CD8-positive, alpha-beta memory T cell (primary cell): ENCODE data around the gene ACOT7. TPM values are rescaled to one million over a fixed set of nuclear protein-coding genes. Genes with fewer than 3 reads are reported as not detected.

Experiments
- CTCF ChIA-PET: fragments of 350-600 bp; sonication (Branson Sonifier 250); formaldehyde crosslinking; loops from one replicate; lab custom pipeline; 2021; ENCODE audit warnings: antibody characterized with exemption; lab: Charles Lee
- POLR2A ChIA-PET: fragments of 350-600 bp; sonication (Branson Sonifier 250); formaldehyde crosslinking; loops from one replicate; lab custom pipeline; 2021; ENCODE audit warnings: antibody characterized with exemption; lab: Charles Lee
- DNase-seq, 5 donors: peaks; one replicate each; pipeline versions ENCODE4 v3.0.0 to v3.0.0-alpha.2; 2020 to 2022; ENCODE audit warnings: mixed read lengths in 1 of 5
- H3K27ac ChIP-seq: one replicate; pipeline ENCODE4 v1.7.0; 2013; ENCODE audit warnings: low read depth, mild to moderate bottlenecking, low read length, moderate library complexity
- H3K27me3 ChIP-seq: 2 replicates; pipeline ENCODE4 v1.7.0; 2013; ENCODE audit warnings: low read length, mild to moderate bottlenecking; ENCODE audit not compliant: insufficient read depth, poor library complexity, severe bottlenecking
- H3K36me3 ChIP-seq: 2 replicates; pipeline ENCODE4 v1.7.0; 2013; ENCODE audit warnings: mild to moderate bottlenecking, low read length, moderate library complexity; ENCODE audit not compliant: insufficient read depth
- H3K4me1 ChIP-seq: 2 replicates; pipeline ENCODE4 v1.7.0; 2013; ENCODE audit warnings: mild to moderate bottlenecking, low read length, moderate library complexity; ENCODE audit not compliant: insufficient read depth
- H3K4me3 ChIP-seq: 2 replicates; pipeline ENCODE4 v1.7.0; 2013; ENCODE audit warnings: mild to moderate bottlenecking, low read length
- H3K9me3 ChIP-seq: 2 replicates; pipeline ENCODE4 v1.7.0; 2013; ENCODE audit warnings: mild to moderate bottlenecking, low read length
- H3K27ac Mint-ChIP-seq, 8 donors: one replicate each; pipeline ENCODE4 v1.8.0; 2020 to 2021; ENCODE audit warnings: mixed read lengths in 8 of 8, mild to moderate bottlenecking in 6 of 8, inconsistent platforms in 3 of 8, moderate library complexity in 3 of 8
- H3K27me3 Mint-ChIP-seq, 2 donors: one replicate each; pipeline ENCODE4 v1.8.0; 2020 to 2021; ENCODE audit warnings: mixed read lengths in 2 of 2, mild to moderate bottlenecking in 1 of 2, moderate library complexity in 1 of 2
- H3K36me3 Mint-ChIP-seq, 3 donors: one replicate each; pipeline ENCODE4 v1.8.0; 2020 to 2021; ENCODE audit warnings: mixed read lengths in 3 of 3, inconsistent platforms in 1 of 3, mild to moderate bottlenecking in 1 of 3
- H3K4me1 Mint-ChIP-seq, 3 donors: one replicate each; pipeline ENCODE4 v1.8.0; 2020 to 2021; ENCODE audit warnings: mixed read lengths in 3 of 3, inconsistent platforms in 1 of 3, mild to moderate bottlenecking in 1 of 3
- H3K4me3 Mint-ChIP-seq, 7 donors: one replicate each; pipeline ENCODE4 v1.8.0; 2020 to 2021; ENCODE audit warnings: mixed read lengths in 7 of 7, mild to moderate bottlenecking in 6 of 7, moderate library complexity in 4 of 7, inconsistent platforms in 2 of 7
- H3K9me3 Mint-ChIP-seq, 5 donors: one replicate each; pipeline ENCODE4 v1.8.0; 2020 to 2022; ENCODE audit warnings: mixed read lengths in 5 of 5, mild to moderate bottlenecking in 3 of 5, moderate library complexity in 2 of 5, inconsistent platforms in 1 of 5
- polyA plus RNA-seq: library from polyadenylated mRNA; unstranded; fragments of 300-500 nt; fragmentation: Illumina TruSeq; gene quantifications from one replicate; pipeline ENCODE4 v1.2.3, GENCODE V29; 2021
- total RNA-seq, 2 experiments: library from RNA; stranded (reverse); gene quantifications; one replicate each; pipeline ENCODE4 v1.2.3, GENCODE V29; 2021

ACOT7 gene
- total and polyA plus RNA-seq, 3 experiments from 2014 or later, result 10.0 to 109 (median 109) TPM

DNA sequence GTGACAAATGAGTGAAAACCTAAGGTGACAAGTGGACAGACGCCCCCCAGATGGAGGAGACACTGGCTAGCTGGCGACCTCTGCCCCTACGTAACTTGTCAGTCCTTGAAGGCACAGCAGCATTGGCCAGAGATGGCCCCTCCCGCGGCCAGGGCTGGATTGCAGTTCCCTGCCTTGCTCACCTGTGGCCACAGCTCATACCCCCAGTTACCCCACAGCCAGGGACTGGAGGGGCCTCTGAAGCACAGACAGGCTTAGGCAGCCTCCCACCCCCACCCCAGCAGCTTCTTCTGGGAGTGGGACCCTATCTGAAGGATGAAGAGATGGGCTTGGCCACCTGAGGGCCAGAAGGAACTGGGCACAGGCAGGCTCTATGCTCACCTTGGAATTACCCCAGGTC, 145.9 kb downstream of the ACOT7 start:
- Histone ChIP-seq H3K27ac (no peak overlapping the region), H3K27me3 (peaks cover 50% of the 10 kb centered on the region), H3K36me3 (no peaks in the 10 kb centered on the region), H3K4me3 (no peak overlapping the region), H3K9me3 (no peaks in the 10 kb centered on the region), H3K4me1 (peaks cover 20% of the 10 kb centered on the region)
- no peak overlapping the region for H3K4me3 Mint-ChIP-seq
- POLR2A ChIA-PET, result interaction anchor here (0.6 kb wide), 1 partner anchor 147 kb away, joined by 6 read pairs; no protein-coding TSS in a partner anchor
- CTCF ChIA-PET, result interaction anchor here (0.9 to 4.8 kb wide), 17 partner anchors 8 to 225 kb away, joined by 3 to 63 read pairs (median 7); partner anchors contain the start of genes ICMT and RPL22
- H3K27me3 Mint-ChIP-seq, result peaks cover 41 to 63% of the 10 kb centered on the region in 2 donors
- no peaks in the 10 kb centered on the region for H3K36me3 Mint-ChIP-seq
- H3K4me1 Mint-ChIP-seq, result peaks cover 5 to 21% (median 5%) of the 10 kb centered on the region in 3 donors
- H3K27ac Mint-ChIP-seq, result no peak overlapping the region
- H3K9me3 Mint-ChIP-seq, result no peaks in the 10 kb centered on the region
- DNase-seq, result no peak

DNA sequence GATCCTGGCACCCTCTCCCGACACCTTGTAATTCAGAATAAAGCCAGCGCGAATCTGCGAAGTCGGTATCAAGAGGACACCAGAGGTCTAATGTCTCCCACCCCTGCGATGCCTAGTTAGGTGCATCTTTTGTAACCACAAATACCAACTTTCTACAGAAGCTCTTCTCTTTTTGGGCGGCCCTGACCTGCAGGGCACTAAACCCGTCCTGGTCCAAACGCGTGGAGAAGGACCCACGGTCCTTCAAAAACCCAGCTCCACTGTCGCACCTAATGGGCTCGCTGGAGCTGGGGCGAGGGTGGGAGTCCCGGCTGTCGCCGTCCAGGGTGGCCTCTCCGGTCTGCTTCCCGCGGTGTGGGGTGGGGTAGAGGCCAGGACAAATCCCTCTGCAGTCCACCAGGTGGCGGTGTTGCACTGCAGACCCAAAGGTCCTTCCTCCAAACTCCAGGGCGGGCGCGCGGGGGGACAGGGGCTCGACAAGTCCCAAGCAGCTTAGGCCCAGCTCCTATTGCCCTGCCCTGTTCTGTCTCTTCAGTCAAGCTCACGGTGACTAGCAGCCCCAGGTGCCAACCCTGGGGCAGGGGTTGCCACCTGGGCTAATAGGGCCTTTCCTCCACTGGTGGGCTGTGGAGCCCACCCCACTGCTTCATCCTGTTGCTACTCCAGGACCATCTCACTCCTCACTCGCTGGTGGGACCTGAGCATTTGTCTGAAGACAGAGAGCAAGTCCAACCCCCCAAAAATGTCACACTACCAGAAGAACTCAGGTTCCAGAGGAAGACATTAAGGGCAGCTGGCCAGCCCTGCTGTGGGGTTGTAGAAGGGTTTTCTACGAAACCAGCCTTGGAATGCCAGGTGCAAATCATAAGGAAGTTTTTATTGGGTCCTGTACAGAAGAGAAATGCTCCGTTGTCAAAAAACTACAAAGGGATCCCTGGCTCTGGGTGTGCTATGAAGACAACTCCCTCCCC, 146.8 kb downstream of the ACOT7 start:
- peaks cover 20% of the 10 kb centered on the region for H3K4me1 ChIP-seq
- H3K9me3 ChIP-seq, result no peaks in the 10 kb centered on the region
- H3K27me3 ChIP-seq, result peaks cover 50% of the 10 kb centered on the region
- no peak overlapping the region for H3K4me3 ChIP-seq
- no peak overlapping the region for H3K27ac ChIP-seq
- H3K36me3 Mint-ChIP-seq, result no peaks in the 10 kb centered on the region
- peak overlapping the region in 5 of 7 donors; percentile 57 to 85 (median 77) for H3K4me3 Mint-ChIP-seq
- H3K27me3 Mint-ChIP-seq, result peaks cover 39 to 59% of the 10 kb centered on the region in 2 donors
- H3K4me1 Mint-ChIP-seq, result peaks cover 5 to 22% (median 5%) of the 10 kb centered on the region in 3 donors
- no peaks in the 10 kb centered on the region for H3K36me3 ChIP-seq
- POLR2A ChIA-PET, result interaction anchor here (0.5 kb wide), 1 partner anchor 9 kb away, joined by 3 read pairs; no protein-coding TSS in a partner anchor
- CTCF ChIA-PET, result interaction anchor here (0.6 to 4.8 kb wide), 33 partner anchors 9 to 732 kb away, joined by 3 to 63 read pairs (median 4); partner anchors contain the start of genes DNAJC11, GPR153, ICMT and RPL22
- H3K27ac Mint-ChIP-seq, result peak overlapping the region in 3 of 8 donors; percentile 43 to 72 (median 59)
- H3K9me3 Mint-ChIP-seq, result no peaks in the 10 kb centered on the region
- peak; percentile 68 to 84 (median 76) for DNase-seq

DNA sequence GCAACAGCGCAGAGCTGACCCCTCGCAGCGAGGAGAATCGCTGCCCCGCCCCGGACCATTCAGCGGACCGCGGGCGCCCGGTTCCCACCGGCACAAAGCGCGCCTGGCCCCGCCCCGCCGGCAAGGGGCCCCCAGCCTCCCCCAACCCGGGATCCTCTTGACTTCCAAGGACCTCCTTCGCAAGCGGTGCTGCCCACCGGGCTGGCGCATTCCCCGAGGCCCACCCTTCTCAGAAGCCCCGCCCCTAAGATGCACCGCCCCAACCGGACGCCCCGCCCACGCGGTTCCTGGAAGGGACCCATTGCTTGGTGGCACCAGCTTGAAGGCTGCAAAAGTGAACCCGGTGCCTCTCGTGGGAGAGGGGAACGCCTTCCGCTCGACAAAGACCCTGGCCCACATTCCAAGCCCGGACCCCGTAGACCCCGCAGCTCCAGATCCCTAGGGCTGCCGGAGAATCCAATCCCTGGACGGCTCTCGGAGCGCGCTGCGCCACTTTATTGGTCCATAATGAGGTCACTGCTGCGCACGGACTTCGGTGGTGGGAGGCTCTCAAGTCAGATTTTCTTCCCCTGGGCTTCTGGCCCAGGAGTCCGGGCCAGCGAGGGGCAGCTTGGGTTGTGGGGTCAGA, 147.6 kb downstream of the ACOT7 start:
- peak overlapping the region in 3 of 7 donors; percentile 57 to 85 (median 61) for H3K4me3 Mint-ChIP-seq
- peaks cover 20% of the 10 kb centered on the region for H3K4me1 ChIP-seq
- H3K4me1 Mint-ChIP-seq, result peaks cover 8 to 29% (median 11%) of the 10 kb centered on the region in 3 donors
- no peak overlapping the region for H3K27ac Mint-ChIP-seq
- H3K36me3 Mint-ChIP-seq, result no peaks in the 10 kb centered on the region
- ChIA-PET POLR2A (no interaction called here), CTCF (interaction anchor here (0.6 to 4.8 kb wide), 30 partner anchors 9 to 732 kb away, joined by 3 to 63 read pairs (median 5); partner anchors contain the start of genes DNAJC11, GPR153 and ICMT)
- H3K36me3 ChIP-seq, result no peaks in the 10 kb centered on the region
- peaks cover 56% of the 10 kb centered on the region for H3K27me3 ChIP-seq
- no peak overlapping the region for H3K4me3 ChIP-seq
- no peaks in the 10 kb centered on the region for H3K9me3 ChIP-seq
- no peaks in the 10 kb centered on the region for H3K9me3 Mint-ChIP-seq
- peaks cover 47 to 64% of the 10 kb centered on the region in 2 donors for H3K27me3 Mint-ChIP-seq
- DNase-seq, result peak; percentile 12 to 65 (median 34)
- no peak overlapping the region for H3K27ac ChIP-seq

DNA sequence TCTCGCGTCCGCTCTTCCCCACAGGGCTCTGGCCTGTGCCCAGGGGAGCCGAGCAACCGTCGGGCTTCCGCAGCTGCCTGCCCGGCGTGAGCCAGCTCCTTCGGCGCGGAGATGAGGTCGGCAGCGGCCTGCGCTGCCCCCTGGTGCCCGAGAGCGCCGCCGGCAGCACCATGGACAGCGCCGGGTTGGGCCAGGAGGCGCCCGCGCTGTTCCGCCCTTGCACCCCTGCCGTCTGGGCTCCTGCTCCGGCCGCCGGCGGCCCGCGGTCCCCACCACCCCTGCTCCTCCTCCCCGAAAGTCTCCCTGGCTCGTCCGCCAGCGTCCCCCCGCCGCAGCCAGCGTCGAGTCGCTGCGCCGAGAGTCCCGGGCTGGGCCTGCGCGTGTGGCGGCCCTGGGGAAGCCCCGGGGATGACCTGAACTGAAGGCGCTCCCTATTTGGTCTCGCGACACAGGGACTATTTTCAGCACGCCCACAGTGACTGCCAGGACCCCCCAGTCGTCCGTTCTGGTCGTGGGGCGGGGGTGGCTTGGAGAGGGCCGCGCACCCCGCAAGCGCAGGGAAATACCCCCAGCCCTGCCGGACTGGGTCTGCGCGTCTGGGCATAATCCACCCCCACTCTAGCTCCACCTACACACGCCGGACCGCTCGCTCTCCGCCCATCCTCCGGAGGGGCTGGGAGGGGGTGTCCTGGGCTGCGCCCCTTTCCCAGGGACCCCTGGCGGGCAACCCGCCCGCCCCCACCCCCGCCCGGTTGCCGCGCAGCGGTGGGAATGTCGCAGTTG, 148.3 kb downstream of the ACOT7 start:
- DNase-seq, result peak; percentile 70 to 85 (median 72)
- peaks cover 49 to 61% of the 10 kb centered on the region in 2 donors for H3K27me3 Mint-ChIP-seq
- Histone ChIP-seq H3K27me3 (peaks cover 62% of the 10 kb centered on the region), H3K4me3 (peak overlapping the region; percentile 19), H3K27ac (no peak overlapping the region), H3K36me3 (no peaks in the 10 kb centered on the region), H3K4me1 (peaks cover 20% of the 10 kb centered on the region), H3K9me3 (no peaks in the 10 kb centered on the region)
- no peak overlapping the region for H3K4me3 Mint-ChIP-seq
- H3K9me3 Mint-ChIP-seq, result no peaks in the 10 kb centered on the region
- no peak overlapping the region for H3K27ac Mint-ChIP-seq
- no peaks in the 10 kb centered on the region for H3K36me3 Mint-ChIP-seq
- H3K4me1 Mint-ChIP-seq, result peaks cover 8 to 29% (median 11%) of the 10 kb centered on the region in 3 donors
- POLR2A ChIA-PET, result no interaction called here
- CTCF ChIA-PET, result interaction anchor here (0.6 to 4.8 kb wide), 17 partner anchors 9 to 735 kb away, joined by 3 to 63 read pairs (median 4); partner anchors contain the start of genes HES2, ICMT and KCNAB2

DNA sequence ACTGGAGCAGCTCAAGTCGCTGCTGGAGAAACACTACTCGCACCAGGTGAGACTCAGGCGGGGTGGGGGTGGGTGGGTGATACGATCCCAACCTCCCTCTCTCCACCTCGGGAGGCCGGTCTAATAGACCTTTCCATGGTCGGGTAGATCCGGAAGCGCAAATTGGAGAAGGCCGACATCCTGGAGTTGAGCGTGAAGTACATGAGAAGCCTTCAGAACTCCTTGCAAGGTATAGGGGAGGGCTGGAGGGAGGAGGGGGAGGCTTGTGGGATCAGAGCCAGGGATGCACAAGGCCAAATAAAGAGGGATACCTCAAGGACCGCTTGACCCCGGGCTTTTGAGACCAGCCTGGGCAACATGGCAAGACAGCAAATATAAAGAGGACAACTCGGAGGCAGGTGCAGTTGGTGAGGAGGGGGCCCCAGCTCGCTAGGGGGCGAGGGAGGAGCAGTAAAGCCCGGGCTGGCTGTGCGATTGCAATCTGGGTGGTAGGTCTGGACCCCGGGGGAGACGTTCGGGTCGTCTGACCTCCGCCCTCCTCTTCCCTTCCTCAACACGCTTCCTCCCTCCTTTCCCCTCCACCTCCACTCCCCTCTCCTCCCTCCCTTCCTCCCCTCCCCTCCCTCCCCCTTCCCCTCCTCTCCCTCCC, 149.0 kb downstream of the ACOT7 start:
- no peak overlapping the region for H3K27ac ChIP-seq
- H3K4me1 ChIP-seq, result peaks cover 20% of the 10 kb centered on the region
- Mint-ChIP-seq H3K4me1 (peaks cover 8 to 26% (median 11%) of the 10 kb centered on the region in 3 donors), H3K27ac (peak overlapping the region in 1 of 8 donors; percentile 84), H3K27me3 (peaks cover 51 to 62% of the 10 kb centered on the region in 2 donors), H3K4me3 (peak overlapping the region in 1 of 7 donors; percentile 66), H3K36me3 (no peaks in the 10 kb centered on the region), H3K9me3 (no peaks in the 10 kb centered on the region)
- H3K36me3 ChIP-seq, result no peaks in the 10 kb centered on the region
- DNase-seq, result no peak
- ChIA-PET CTCF (interaction anchor here (0.6 to 4.8 kb wide), 12 partner anchors 8 to 734 kb away, joined by 3 to 63 read pairs (median 3); partner anchors contain the start of genes HES2, ICMT and KCNAB2), POLR2A (no interaction called here)
- H3K9me3 ChIP-seq, result no peaks in the 10 kb centered on the region
- peaks cover 60% of the 10 kb centered on the region for H3K27me3 ChIP-seq
- H3K4me3 ChIP-seq, result no peak overlapping the region

DNA sequence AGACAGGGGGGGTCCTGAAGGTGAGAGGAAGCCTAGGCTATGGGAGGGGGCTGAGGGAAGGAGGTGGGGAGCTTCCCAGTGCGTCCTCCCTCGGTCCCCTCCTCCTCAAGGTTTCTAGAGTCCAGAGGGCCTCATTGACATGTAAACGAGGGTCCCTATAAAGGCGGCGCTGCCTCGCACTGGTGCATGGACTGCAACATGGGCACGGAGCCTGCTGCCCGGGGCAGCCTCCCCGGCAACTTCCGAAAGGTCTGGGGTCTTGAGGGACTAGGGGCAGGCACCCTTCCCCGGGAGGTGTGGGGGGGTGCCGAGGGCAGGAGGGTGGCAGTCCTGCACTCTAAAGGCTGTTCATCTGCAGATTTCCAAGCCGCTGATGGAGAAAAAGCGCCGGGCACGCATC, 149.6 kb downstream of the ACOT7 start, which contains the start of gene HES3:
Gene HES3 (plus strand): TSS at position 187 of the 400 bp plus-strand sequence. CDS start 187 bp downstream, at position 374.
- Mint-ChIP-seq H3K4me3 (peak within 1 kb of the TSS in 1 of 7 donors; percentile 66), H3K27me3 (peaks cover 54 to 67% of the 10 kb centered on the region in 2 donors), H3K4me1 (peaks cover 8 to 26% (median 11%) of the 10 kb centered on the region in 3 donors), H3K9me3 (no peaks in the 10 kb centered on the region), H3K27ac (peak within 1 kb of the TSS in 1 of 8 donors; percentile 84), H3K36me3 (no peaks in the 10 kb centered on the region)
- no peaks in the 10 kb centered on the region for H3K9me3 ChIP-seq
- DNase-seq, result no peak
- no peak within 1 kb of the TSS for H3K4me3 ChIP-seq
- H3K27me3 ChIP-seq, result peaks cover 64% of the 10 kb centered on the region
- CTCF ChIA-PET, result interaction anchor here (1.1 kb wide), 1 partner anchor 176 kb away, joined by 3 read pairs; the partner anchor contains the start of gene HES2
- peaks cover 20% of the 10 kb centered on the region for H3K4me1 ChIP-seq
- POLR2A ChIA-PET, result no interaction called here
- no peak within 1 kb of the TSS for H3K27ac ChIP-seq
- no peaks in the 10 kb centered on the region for H3K36me3 ChIP-seq
